Fibroblast of mammary gland (primary cell): Measurements from ENCODE around the gene RIC1.
"Not testable (repeated sequence)": the region's sequence is repeated elsewhere in the genome, so short reads cannot be mapped to it uniquely, and the experiment has no call there.

Experiments used
- DNase-seq: peaks from one replicate; pipeline ENCODE4 v3.0.0-alpha.2; 2010; ENCODE audit warnings: low read depth
- H3K4me3 ChIP-seq: 2 replicates; pipeline ENCODE4 v1.5.1; 2011; ENCODE audit warnings: low read depth, mild to moderate bottlenecking, low read length, moderate library complexity; ENCODE audit not compliant: control insufficient read depth
- TF ChIP-seq, protein P1 (sequence below): conservative IDR thresholded peaks from 2 replicates; pipeline ENCODE4 v1.5.1; 2011; ENCODE audit warnings: low read depth, low read length, inconsistent platforms; ENCODE audit not compliant: control insufficient read depth, insufficient read depth

RIC1 gene

DNA sequence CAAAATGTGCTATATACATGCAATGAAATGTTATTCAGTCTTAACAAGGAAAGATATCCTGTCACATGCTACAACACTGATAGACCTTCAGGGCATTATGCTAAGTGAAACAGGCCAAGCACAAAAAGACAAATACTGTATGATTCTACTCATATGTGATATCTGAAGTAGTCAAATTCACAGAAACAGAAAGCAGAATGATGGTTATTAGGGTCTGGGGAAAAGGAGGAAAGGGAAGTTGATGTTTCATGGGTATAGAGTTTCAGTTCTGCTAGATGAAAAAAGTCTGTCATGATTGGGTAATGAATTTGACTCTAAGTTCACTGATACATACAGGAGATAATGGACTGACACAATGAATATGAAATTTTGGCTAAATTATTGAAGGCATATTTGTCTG is 11.2 kb upstream of the RIC1 start:
- H3K4me3 ChIP-seq, result no peak overlapping the region
- TF ChIP-seq, protein P1, sequence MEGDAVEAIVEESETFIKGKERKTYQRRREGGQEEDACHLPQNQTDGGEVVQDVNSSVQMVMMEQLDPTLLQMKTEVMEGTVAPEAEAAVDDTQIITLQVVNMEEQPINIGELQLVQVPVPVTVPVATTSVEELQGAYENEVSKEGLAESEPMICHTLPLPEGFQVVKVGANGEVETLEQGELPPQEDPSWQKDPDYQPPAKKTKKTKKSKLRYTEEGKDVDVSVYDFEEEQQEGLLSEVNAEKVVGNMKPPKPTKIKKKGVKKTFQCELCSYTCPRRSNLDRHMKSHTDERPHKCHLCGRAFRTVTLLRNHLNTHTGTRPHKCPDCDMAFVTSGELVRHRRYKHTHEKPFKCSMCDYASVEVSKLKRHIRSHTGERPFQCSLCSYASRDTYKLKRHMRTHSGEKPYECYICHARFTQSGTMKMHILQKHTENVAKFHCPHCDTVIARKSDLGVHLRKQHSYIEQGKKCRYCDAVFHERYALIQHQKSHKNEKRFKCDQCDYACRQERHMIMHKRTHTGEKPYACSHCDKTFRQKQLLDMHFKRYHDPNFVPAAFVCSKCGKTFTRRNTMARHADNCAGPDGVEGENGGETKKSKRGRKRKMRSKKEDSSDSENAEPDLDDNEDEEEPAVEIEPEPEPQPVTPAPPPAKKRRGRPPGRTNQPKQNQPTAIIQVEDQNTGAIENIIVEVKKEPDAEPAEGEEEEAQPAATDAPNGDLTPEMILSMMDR, result no peak
- DNase-seq, result no peak

DNA sequence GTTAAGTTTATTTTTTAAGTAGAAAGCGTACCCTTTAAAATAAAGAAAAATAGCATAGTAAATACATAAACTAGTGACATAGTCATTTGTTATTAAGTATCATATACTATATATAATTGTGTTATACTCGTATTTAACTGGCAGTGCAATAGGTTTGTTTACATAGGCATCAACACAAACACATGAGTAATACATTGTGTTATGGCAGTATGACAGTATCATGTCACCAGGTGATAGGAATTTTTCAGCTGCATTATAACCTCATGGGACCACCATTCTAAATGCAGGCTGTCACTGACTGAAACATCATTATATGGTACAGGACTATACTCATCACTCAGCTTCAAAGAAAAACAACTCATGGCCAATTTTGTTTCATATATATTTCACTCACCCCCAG is 8.4 kb upstream of the RIC1 start:
- H3K4me3 ChIP-seq, result no peak overlapping the region
- no peak for DNase-seq
- TF ChIP-seq, protein P1, result no peak

DNA sequence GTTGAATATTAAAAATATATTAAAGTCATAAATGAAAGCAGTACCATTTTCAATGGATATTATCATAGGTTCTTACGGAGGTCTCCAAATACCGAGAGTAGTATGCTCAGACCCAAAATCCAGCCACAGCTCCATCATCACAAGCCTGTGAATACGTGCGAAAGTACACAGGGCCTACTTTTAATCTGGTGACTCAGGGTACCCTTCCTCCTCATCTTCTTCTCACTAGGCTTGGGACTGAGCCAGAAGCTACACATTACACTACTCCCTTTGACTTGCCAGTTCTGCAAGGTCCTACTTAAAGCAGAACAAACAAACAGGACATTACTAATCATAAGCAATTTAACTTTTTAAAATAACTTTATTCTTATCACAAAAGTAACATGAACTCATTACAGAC is 7.6 kb upstream of the RIC1 start:
- H3K4me3 ChIP-seq, result no peak overlapping the region
- TF ChIP-seq, protein P1, result no peak
- DNase-seq, result peak; percentile 87

DNA sequence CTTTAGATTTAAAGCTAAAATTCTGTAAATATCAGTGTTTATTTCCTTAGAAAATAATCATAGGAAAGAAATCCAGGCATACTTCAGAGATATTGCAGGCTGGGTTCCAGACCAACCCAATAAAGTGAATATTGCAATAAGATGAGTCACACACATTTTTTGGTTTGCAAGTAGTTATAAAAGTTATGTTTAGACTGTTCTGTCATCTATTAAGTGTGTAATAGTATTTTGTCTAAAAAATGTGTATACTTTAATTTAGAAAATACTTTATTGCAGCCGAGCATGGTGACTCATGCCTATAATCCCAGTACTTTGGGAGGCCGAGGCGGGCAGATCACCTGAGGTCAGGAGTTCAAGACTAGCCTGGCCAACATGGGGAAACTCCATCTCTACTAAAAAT is 6.9 kb upstream of the RIC1 start:
- TF ChIP-seq, protein P1, result no peak
- DNase-seq, result peak; percentile 88
- no peak overlapping the region for H3K4me3 ChIP-seq

DNA sequence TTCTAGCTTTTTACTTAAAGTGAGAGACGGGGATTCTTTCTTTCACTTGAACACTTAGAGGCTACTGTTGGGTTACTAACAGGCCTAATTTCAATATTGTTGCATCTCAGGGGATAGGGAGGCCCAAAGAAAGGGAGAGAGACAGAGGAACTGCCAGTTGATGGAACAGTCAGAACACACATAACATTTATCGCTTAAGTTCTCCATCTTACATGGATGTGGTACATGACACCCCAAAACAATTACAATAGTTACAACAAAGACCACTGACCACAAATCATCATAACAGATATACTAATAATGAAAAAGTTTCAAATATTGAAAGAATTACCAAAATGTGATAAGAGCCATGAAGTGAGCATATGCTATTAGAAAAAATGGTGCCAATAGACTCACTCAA is 4.3 kb upstream of the RIC1 start:
- no peak overlapping the region for H3K4me3 ChIP-seq
- no peak for DNase-seq
- TF ChIP-seq, protein P1, result no peak

DNA sequence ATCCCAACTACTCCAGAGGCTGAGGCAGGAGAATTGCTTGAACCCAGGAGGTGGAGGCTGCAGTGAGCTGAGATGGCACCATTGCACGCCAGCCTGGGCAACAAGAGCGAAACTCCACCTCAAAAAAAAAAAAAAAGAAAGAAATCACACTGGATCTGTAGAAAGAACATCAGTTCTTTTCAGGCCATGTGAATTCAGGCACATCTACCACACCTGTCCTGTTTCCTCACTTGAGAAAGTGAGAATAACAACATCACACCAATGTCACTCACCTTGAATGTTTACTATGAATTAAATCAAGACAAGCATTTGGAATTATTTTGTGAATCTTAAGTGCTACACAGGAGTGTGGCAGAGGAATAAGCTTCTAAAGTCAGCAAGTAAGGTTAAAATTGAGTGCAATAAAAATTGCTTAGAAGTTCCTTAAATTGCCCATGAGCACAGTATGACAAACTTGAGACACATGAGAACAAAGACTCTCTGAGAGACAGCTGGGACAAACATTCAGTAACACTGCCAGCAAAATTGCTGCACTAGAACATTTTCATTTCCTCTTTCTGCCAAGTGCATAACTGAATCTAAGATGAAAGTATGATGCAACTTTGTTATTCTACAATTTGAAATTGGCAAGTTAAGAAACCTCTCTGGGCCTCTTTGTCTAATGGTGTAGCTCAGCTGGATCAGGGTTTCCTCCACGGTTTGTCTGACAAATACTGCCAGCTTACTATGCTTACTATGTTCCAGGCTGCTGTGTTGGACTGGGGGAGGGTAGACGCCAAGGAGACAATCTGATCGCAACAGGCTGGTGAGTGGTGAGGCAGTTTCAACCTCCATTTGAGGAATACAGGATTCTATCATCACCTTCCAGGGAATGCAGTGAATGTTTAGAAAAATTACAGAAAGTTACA is 1.9 kb upstream of the RIC1 start:
- DNase-seq, result peak; percentile 86
- H3K4me3 ChIP-seq, result peak overlapping the region; percentile 25
- TF ChIP-seq, protein P1, result no peak

DNA sequence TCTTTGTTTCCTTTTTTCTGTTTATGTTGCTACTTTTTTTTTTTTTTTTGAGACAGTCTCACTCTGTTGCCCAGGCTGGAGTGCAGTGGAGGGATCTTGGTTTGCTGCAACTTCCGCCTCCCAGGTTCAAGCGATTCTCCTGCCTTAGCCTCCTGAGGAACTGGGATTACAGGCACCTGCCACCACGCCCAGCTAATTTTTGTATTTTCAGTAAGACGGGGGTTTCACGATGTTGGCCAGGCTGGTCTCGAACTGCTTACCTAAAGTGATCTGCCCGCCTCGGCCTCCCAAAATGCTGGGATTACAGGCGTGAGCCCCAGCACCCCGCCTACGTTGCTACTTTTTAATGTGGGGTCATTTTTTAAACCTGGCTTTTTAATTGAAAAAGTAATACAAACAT is 1.2 kb upstream of the RIC1 start:
- peak overlapping the region; percentile 89 for H3K4me3 ChIP-seq
- not testable (repeated sequence) for DNase-seq
